GM12864 (cell line): ENCODE measurements around the gene HMGCR.
"Not testable (repeated sequence)": the region's sequence is repeated elsewhere in the genome, so short reads cannot be mapped to it uniquely, and the experiment has no call there.

Source experiments
- DNase-seq: peaks from one replicate; pipeline ENCODE4 v3.0.0-alpha.2; 2011; ENCODE audit warnings: low read depth
- H3K4me3 ChIP-seq: 2 replicates; pipeline ENCODE4 v1.5.1; 2011; ENCODE audit warnings: mild to moderate bottlenecking, low read depth, low read length, control low read depth
- TF ChIP-seq, protein P1 (sequence below): IDR thresholded peaks from 2 replicates; pipeline ENCODE4 v1.5.1; 2011; ENCODE audit warnings: low read depth, mild to moderate bottlenecking, moderate library complexity, low read length, control low read depth, inconsistent platforms; ENCODE audit errors: missing control alignments

HMGCR gene

DNA sequence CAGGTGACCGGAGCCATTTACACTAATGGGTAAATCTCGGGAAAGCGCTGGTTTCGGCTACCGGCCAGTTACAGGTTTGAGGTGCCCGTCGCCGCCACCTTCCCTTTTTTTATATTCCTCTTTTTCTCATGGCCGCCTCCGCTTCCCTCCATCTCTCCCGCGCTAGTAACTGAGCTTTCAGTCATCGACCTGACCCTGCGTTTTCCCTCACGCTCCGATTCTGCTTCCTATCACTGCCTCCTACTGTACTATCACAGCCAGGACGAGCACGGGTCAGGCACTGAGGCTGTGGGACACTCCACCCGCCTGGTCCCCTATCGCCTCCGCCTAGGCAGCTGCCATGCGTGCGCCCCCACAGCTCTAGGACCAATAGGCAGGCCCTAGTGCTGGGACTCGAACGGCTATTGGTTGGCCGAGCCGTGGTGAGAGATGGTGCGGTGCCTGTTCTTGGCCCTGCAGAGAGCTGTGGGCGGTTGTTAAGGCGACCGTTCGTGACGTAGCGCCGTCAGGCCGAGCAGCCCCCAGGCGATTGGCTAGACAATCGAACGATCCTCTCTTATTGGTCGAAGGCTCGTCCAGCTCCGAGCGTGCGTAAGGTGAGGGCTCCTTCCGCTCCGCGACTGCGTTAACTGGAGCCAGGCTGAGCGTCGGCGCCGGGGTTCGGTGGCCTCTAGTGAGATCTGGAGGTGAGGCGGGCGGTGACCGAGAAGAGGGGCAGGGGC lies at the start of gene HMGCR:
Gene HMGCR (plus strand): TSS at position 606 of the 722 bp plus-strand sequence. CDS start 5,386 bp downstream, outside the sequence.
- peak within 1 kb of the TSS; percentile 94 for H3K4me3 ChIP-seq
- DNase-seq, result peak; percentile 98
- TF ChIP-seq, protein P1, sequence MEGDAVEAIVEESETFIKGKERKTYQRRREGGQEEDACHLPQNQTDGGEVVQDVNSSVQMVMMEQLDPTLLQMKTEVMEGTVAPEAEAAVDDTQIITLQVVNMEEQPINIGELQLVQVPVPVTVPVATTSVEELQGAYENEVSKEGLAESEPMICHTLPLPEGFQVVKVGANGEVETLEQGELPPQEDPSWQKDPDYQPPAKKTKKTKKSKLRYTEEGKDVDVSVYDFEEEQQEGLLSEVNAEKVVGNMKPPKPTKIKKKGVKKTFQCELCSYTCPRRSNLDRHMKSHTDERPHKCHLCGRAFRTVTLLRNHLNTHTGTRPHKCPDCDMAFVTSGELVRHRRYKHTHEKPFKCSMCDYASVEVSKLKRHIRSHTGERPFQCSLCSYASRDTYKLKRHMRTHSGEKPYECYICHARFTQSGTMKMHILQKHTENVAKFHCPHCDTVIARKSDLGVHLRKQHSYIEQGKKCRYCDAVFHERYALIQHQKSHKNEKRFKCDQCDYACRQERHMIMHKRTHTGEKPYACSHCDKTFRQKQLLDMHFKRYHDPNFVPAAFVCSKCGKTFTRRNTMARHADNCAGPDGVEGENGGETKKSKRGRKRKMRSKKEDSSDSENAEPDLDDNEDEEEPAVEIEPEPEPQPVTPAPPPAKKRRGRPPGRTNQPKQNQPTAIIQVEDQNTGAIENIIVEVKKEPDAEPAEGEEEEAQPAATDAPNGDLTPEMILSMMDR, result peak; percentile 4

GRCh38 chr5:75291844-75292243 lies 45.2 kb upstream of the HMGCR start:
- H3K4me3 ChIP-seq, DNase-seq: not testable (repeated sequence)

DNA sequence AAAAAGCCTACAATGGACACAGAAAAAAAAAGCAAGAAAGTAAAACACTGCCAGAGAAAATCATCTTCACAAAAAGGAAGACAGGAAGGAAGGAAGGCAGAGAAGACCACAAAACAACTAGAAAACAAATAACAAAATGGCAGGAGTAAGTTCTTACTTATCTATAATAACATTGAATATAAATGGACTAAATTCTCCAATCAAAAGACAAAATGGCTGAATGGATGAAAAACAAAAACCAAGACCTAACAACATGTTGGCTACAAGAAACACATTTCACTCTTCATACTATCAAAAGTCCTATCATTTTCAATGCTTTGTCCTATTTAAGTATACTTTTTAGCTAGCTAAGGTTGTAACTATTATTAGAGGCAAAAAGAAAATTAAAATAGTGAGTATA lies 36.9 kb upstream of the HMGCR start:
- H3K4me3 ChIP-seq, result no peak overlapping the region
- DNase-seq, result no peak
- TF ChIP-seq, protein P1, result no peak

DNA sequence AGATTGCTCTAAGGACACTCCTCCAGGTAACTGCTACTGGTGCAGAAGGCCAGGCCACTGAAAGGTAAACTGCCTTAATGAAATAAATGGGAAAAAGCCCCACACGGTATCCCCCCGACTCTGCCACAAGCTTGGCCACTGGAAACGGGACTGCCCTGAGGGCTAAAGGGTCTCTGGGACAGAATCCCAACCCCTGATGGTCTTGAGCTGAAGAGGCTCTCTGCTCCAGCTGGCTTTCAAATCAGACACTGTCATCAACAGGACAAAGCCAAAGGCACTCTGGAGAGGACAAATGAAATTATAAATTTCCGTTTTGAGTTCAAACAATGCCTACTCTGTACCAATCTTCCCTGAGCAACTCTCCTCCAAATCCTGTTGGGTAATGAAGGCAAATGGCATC lies 33.6 kb upstream of the HMGCR start:
- TF ChIP-seq, protein P1, result no peak
- no peak for DNase-seq
- H3K4me3 ChIP-seq, result no peak overlapping the region

DNA sequence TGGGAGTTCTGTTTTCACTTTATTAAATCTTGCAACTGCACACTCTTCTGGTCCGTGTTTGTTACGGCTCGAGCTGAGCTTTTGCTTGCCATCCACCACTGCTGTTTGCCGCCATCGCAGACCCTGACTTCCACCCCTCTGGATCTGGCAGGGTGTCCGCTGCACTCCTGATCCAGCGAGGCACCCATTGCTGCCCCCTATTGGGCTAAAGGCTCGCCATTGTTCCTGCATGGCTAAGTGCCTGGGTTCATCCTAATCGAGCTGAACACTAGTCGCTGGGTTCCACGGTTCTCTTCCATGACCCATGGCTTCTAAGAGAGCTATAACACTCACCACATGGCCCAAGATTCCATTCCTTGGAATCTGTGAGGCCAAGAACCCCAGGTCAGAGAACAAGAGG lies 32.5 kb upstream of the HMGCR start:
- DNase-seq, H3K4me3 ChIP-seq: not testable (repeated sequence)

DNA sequence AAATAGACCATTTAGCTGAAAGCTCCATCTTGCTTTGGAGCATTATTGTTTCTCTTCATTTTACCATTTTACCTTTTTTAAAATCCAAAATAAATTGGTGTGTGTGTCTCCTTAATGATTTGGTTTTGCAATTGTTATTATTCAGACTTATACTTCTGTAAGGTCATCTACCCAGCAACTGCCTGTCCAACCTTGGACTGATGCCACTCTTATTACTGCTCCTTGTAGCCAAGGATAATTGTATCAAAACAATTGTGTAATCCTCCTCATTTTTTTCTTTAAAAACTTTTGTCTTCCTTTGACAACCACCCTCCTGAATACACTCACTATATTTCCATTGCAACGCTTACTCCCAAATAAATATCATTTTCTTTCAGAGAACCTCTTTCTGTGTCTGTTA lies 30.3 kb upstream of the HMGCR start:
- no peak overlapping the region for H3K4me3 ChIP-seq
- no peak for DNase-seq
- TF ChIP-seq, protein P1, result no peak

- no peak for DNase-seq
- TF ChIP-seq, protein P1, result no peak
- no peak overlapping the region for H3K4me3 ChIP-seq
Observed at GRCh38 chr5:75310212-75310611, 26.8 kb upstream of the HMGCR start.

DNA sequence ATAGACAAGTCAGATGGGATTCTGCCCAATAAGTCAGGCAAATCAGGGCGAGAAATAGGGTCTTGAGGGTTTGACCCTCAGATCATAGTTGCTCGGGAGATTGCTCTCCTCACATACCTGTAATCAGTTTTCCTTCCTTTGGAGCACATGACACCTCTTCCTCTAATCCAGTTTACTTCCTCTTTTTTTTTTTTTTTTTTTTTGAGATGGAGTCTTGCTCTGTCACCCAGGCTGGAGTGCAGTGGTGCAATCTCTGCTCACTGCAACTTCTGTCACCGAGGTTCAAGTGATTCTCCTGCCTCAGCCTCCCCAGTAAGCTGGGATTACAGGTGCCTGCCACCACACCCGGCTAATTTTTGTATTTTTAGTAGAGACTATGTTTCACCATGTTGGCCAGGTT lies 17.9 kb upstream of the HMGCR start:
- H3K4me3 ChIP-seq, DNase-seq: not testable (repeated sequence)

DNA sequence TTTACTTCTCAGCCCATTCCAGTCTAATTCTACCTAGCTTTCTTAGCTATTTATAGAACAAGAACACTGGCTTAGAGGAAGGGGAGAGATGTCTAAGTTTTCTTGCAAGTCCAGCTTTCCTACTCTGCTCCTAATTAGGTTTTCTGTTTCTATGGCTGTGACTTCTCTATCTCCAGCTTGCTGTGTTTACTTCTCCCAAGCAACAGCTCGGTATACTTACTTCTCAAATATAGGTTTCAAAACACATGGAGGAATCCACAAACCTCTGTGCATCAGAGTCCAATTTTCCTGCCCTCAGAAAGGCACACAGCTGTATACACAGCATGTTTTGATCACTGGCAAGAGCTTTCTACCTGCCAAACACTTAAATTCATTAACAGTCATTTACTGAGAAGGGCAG lies 17.4 kb upstream of the HMGCR start:
- TF ChIP-seq, protein P1, result no peak
- no peak for DNase-seq
- H3K4me3 ChIP-seq, result no peak overlapping the region
